ENCODE data around the gene FGA.

Gene FGA

GRCh38 chr4:154560419-154560801 lies 30.1 kb downstream of the FGA start:
- Histone ChIP-seq H2AFZ (ENCODE audit: low read length, unreplicated experiment) (no peak overlapping the region), H3K4me3 (ENCODE audit: low read depth, low read length) (peak overlapping the region; percentile 55), H3K79me2 (ENCODE audit: control insufficient read depth, insufficient read depth, low read length, unreplicated experiment) (no peaks in the 10 kb centered on the region), H3K4me1 (ENCODE audit: control insufficient read depth, insufficient read depth, low read length, unreplicated experiment) (peaks cover 32% of the 10 kb centered on the region), H3K36me3 (ENCODE audit: insufficient read depth, low read length) (no peaks in the 10 kb centered on the region), H3K27ac (ENCODE audit: low read depth, low read length) (peak overlapping the region; percentile 72), H3K27me3 (ENCODE audit: insufficient read depth, low read length) (no peaks in the 10 kb centered on the region)

- Histone ChIP-seq H3K27ac (ENCODE audit: low read depth, low read length) (peak overlapping the region; percentile 72), H3K4me1 (ENCODE audit: control insufficient read depth, insufficient read depth, low read length, unreplicated experiment) (peaks cover 32% of the 10 kb centered on the region), H2AFZ (ENCODE audit: low read length, unreplicated experiment) (no peak overlapping the region), H3K4me3 (ENCODE audit: low read depth, low read length) (peak overlapping the region; percentile 55; the same call in 1 of the 2 replicates), H3K79me2 (ENCODE audit: control insufficient read depth, insufficient read depth, low read length, unreplicated experiment) (no peaks in the 10 kb centered on the region), H3K27me3 (ENCODE audit: insufficient read depth, low read length) (no peaks in the 10 kb centered on the region), H3K36me3 (ENCODE audit: insufficient read depth, low read length) (no peaks in the 10 kb centered on the region)
Observed at GRCh38 chr4:154559494-154560418, 30.8 kb downstream of the FGA start.

GRCh38 chr4:154559141-154559493 lies 31.4 kb downstream of the FGA start:
- no peak overlapping the region for H3K4me3 ChIP-seq (ENCODE audit: low read depth, low read length)
- no peak overlapping the region for H2AFZ ChIP-seq (ENCODE audit: low read length, unreplicated experiment)
- H3K79me2 ChIP-seq (ENCODE audit: control insufficient read depth, insufficient read depth, low read length, unreplicated experiment) = no peaks in the 10 kb centered on the region
- no peak overlapping the region for H3K27ac ChIP-seq (ENCODE audit: low read depth, low read length)
- H3K36me3 ChIP-seq (ENCODE audit: insufficient read depth, low read length) = no peaks in the 10 kb centered on the region
- H3K27me3 ChIP-seq (ENCODE audit: insufficient read depth, low read length) = no peaks in the 10 kb centered on the region
- H3K4me1 ChIP-seq (ENCODE audit: control insufficient read depth, insufficient read depth, low read length, unreplicated experiment) = peaks cover 32% of the 10 kb centered on the region

- H3K27ac ChIP-seq (ENCODE audit: low read depth, low read length) = no peak overlapping the region
- peaks cover 7% of the 10 kb centered on the region; the same call in 1 of the 2 replicates for H3K36me3 ChIP-seq (ENCODE audit: insufficient read depth, low read length)
- H2AFZ ChIP-seq (ENCODE audit: low read length, unreplicated experiment) = peak overlapping the region; percentile 29
- H3K4me1 ChIP-seq (ENCODE audit: control insufficient read depth, insufficient read depth, low read length, unreplicated experiment) = peaks cover 11% of the 10 kb centered on the region
- peaks cover 29% of the 10 kb centered on the region for H3K79me2 ChIP-seq (ENCODE audit: control insufficient read depth, insufficient read depth, low read length, unreplicated experiment)
- H3K4me3 ChIP-seq (ENCODE audit: low read depth, low read length) = no peak overlapping the region
- H3K27me3 ChIP-seq (ENCODE audit: insufficient read depth, low read length) = no peaks in the 10 kb centered on the region
Observed at GRCh38 chr4:154551872-154552686, 38.5 kb downstream of the FGA start.

DNA sequence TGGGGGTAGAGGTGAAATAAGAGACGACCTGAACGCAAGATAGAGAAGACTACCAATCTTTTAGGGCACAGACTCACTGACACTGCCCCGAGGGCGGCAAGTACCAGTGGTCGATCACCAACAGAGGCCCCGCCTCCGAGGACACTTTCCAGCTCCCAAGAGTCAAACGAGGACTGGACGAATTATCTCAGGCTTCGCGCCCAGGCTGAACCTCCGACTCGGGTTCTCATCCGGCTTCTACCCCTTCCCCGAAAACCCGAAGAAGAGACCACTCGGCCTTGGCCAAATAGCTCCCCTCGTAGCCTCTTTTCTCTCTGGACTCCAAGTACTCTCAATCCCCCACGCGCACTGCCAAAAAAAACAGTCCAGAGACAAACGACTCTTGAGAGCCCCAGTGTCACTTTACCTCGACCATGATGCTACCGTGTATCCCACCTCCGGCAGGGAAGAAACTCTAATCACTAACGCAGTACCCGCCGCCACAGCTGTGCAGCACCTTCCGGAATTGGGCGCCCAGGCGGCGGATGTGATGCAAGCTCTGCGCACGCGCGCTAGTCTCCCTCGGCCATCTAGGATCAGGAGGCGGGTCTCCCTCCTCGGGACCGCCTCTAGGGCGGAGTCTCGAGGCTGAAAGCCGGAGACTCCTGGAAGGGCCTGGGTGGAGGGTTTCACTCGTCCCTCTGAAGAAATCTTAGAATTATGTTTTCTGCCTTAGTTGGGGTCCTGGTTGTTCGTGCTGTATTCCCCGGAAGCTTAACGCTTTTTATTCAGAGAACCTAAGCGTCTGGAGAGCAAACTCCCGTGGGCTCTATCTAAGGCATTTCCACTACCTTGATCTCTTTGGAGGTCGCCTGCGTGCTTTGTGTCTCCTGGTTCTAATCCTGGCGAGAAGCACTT lies 40.4 kb downstream of the FGA start, which contains the start of gene PLRG1:
TSS of gene PLRG1 (minus strand) at position 507 of the 897 bp plus-strand sequence. CDS start at position 415, 92 bp downstream.
- Histone ChIP-seq H2AFZ (ENCODE audit: low read length, unreplicated experiment) (peak within 1 kb of the TSS; percentile 91), H3K27me3 (ENCODE audit: insufficient read depth, low read length) (no peaks in the 10 kb centered on the region), H3K36me3 (ENCODE audit: insufficient read depth, low read length) (peaks cover 25% of the 10 kb centered on the region), H3K79me2 (ENCODE audit: control insufficient read depth, insufficient read depth, low read length, unreplicated experiment) (peaks cover 35% of the 10 kb centered on the region), H3K27ac (ENCODE audit: low read depth, low read length) (peak within 1 kb of the TSS; percentile 42; the same call in 1 of the 2 replicates), H3K4me1 (ENCODE audit: control insufficient read depth, insufficient read depth, low read length, unreplicated experiment) (peaks cover 11% of the 10 kb centered on the region), H3K4me3 (ENCODE audit: low read depth, low read length) (peak within 1 kb of the TSS; percentile 85)

GRCh38 chr4:154545689-154546088 lies 44.9 kb downstream of the FGA start:
- Histone ChIP-seq H2AFZ (ENCODE audit: low read length, unreplicated experiment) (no peak overlapping the region), H3K36me3 (ENCODE audit: insufficient read depth, low read length) (peaks cover 53% of the 10 kb centered on the region), H3K4me3 (ENCODE audit: low read depth, low read length) (no peak overlapping the region), H3K27ac (ENCODE audit: low read depth, low read length) (no peak overlapping the region), H3K79me2 (ENCODE audit: control insufficient read depth, insufficient read depth, low read length, unreplicated experiment) (peaks cover 35% of the 10 kb centered on the region), H3K27me3 (ENCODE audit: insufficient read depth, low read length) (no peaks in the 10 kb centered on the region), H3K4me1 (ENCODE audit: control insufficient read depth, insufficient read depth, low read length, unreplicated experiment) (peaks cover 11% of the 10 kb centered on the region)

DNA sequence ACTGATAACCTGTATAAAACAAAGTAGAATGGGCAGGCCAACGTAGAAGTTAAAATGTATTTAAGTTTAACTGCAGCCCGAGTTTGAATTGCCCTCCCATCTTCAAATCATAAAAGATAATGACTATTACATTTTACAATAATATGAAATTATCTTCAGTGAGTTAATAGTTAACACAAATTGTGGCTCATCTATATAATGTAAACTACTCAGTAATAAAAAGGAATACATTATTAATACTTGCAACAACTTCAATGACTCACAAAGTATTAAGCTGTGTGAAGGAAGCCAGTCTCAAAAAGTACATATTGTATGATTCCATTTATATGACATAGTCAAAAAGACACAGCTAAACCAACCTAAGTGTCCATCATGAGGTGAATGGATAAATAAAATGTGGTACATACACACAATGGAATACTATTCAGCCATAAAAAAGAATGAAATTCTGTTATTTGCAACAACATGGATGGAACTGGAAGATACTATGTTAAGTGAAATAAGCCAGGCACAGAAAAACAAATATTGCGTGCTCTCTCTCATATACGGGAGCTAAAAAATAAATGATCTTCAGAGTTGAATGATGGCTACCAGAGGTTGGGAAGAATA lies 48.2 kb downstream of the FGA start:
- no peaks in the 10 kb centered on the region for H3K4me1 ChIP-seq (ENCODE audit: control insufficient read depth, insufficient read depth, low read length, unreplicated experiment)
- no peak overlapping the region for H3K4me3 ChIP-seq (ENCODE audit: low read depth, low read length)
- no peaks in the 10 kb centered on the region for H3K27me3 ChIP-seq (ENCODE audit: insufficient read depth, low read length)
- H3K79me2 ChIP-seq (ENCODE audit: control insufficient read depth, insufficient read depth, low read length, unreplicated experiment) = peaks cover 10% of the 10 kb centered on the region
- H2AFZ ChIP-seq (ENCODE audit: low read length, unreplicated experiment) = no peak overlapping the region
- H3K27ac ChIP-seq (ENCODE audit: low read depth, low read length) = no peak overlapping the region
- H3K36me3 ChIP-seq (ENCODE audit: insufficient read depth, low read length) = peaks cover 76% of the 10 kb centered on the region

All from ACC112 (cell line).